A549 (cell line): ENCODE results near the gene AGFG1. TPM values are rescaled to one million over a fixed set of nuclear protein-coding genes. Genes with fewer than 3 reads are reported as not detected.

Experiments
- ATAC-seq, 2 experiments: fragments of 200-7000 bp in 1 of 2; fragments of >200 bp in 1 of 2; cut with Nextera tagmentation in 1 of 2; cut with Tn5 transposase in 1 of 2; 3 replicates each; pipeline versions ENCODE4 v1.8.0 to v1.9.1; 2018 to 2020; ENCODE audit warnings: mild to moderate bottlenecking in 1 of 2, moderate library complexity in 1 of 2
- CTCF ChIA-PET: fragments of 300-600 bp; sonication (Branson Sonifier 250); formaldehyde crosslinking; extraction: SDS; loops from one replicate; lab custom pipeline; 2021; ENCODE audit warnings: antibody characterized with exemption, inconsistent platforms; lab: Yijun Ruan, JAX
- POLR2A ChIA-PET: fragments of 350-600 bp; formaldehyde crosslinking; extraction: SDS; loops from one replicate; lab custom pipeline; 2021; ENCODE audit warnings: antibody characterized with exemption, inconsistent platforms; lab: Yijun Ruan, JAX
- DNase-seq, 2 experiments: peaks; one replicate each; pipeline versions ENCODE4 v3.0.0 to v3.0.0-alpha.2; 2011 to 2016; ENCODE audit warnings: low read depth in 1 of 2, low spot score in 1 of 2
- FAIRE-seq: peaks from 2 replicates; lab custom pipeline; 2011; peaks lifted over from hg19 to GRCh38; lab: Jason Lieb, UNC
- H3K27ac ChIP-seq, 2 experiments: fragments of >200 bp; sonication (Bioruptor Twin); formaldehyde crosslinking; 3 replicates each; pipeline ENCODE4 v1.5.1; 2016 to 2017
- H3K4me1 ChIP-seq: fragments of >200 bp; sonication (Bioruptor Twin); formaldehyde crosslinking; 3 replicates; pipeline ENCODE4 v1.6.1; 2016
- H3K4me2 ChIP-seq: fragments of >200 bp; sonication (Bioruptor Twin); formaldehyde crosslinking; 3 replicates; pipeline ENCODE4 v1.6.1; 2016
- H3K4me3 ChIP-seq: fragments of >200 bp; sonication (Bioruptor Twin); formaldehyde crosslinking; 3 replicates; pipeline ENCODE4 v1.5.1; 2016
- H3K9me3 ChIP-seq: fragments of >200 bp; sonication (Bioruptor Twin); formaldehyde crosslinking; 3 replicates; pipeline ENCODE4 v1.6.1; 2016
- ATOH8 ChIP-seq: fragments of 250-450 bp; sonication (Bioruptor Pico); IDR thresholded peaks from 2 replicates; pipeline ENCODE4 v1.5.0; 2020; ENCODE audit warnings: low read depth, mild to moderate bottlenecking, moderate library complexity
- BHLHE40 ChIP-seq: IDR thresholded peaks from 2 replicates; pipeline ENCODE4 v1.6.1; 2012; ENCODE audit warnings: low read depth, low read length, inconsistent platforms
- CHD2 ChIP-seq: fragments of 150-350 bp; IDR thresholded peaks from 2 replicates; pipeline ENCODE4 v1.6.1; 2014; ENCODE audit warnings: low read length; ENCODE audit not compliant: partially characterized antibody
- EHMT2 ChIP-seq: fragments of 200-600 bp; sonication (generic); IDR thresholded peaks from 2 replicates; pipeline ENCODE4 v1.6.1; 2016; ENCODE audit warnings: antibody characterized with exemption, low read depth, mild to moderate bottlenecking, moderate library complexity
- ESRRA ChIP-seq: fragments of 150-350 bp; IDR thresholded peaks from 2 replicates; pipeline ENCODE4 v1.6.1; 2014; ENCODE audit warnings: mild to moderate bottlenecking, low read length, borderline replicate concordance
- FOXS1 ChIP-seq: fragments of 250-450 bp; sonication (Bioruptor Pico); IDR thresholded peaks from 2 replicates; pipeline ENCODE4 v1.5.0; 2020; ENCODE audit warnings: mild to moderate bottlenecking, moderate library complexity
- GATA3 ChIP-seq: IDR thresholded peaks from 2 replicates; pipeline ENCODE4 v1.6.1; 2012; ENCODE audit warnings: borderline replicate concordance
- HEYL ChIP-seq: fragments of 250-450 bp; sonication (Bioruptor Pico); IDR thresholded peaks from 2 replicates; pipeline ENCODE4 v1.8.0; 2021; ENCODE audit warnings: mild to moderate bottlenecking, moderate library complexity
- HOXA7 ChIP-seq: fragments of 250-450 bp; sonication (Bioruptor Pico); IDR thresholded peaks from 2 replicates; pipeline ENCODE4 v1.5.0; 2020; ENCODE audit warnings: mild to moderate bottlenecking, moderate library complexity
- HOXB13 ChIP-seq: fragments of 250-450 bp; sonication (Bioruptor Pico); IDR thresholded peaks from 2 replicates; pipeline ENCODE4 v1.5.0; 2020; ENCODE audit warnings: low read depth, mild to moderate bottlenecking, moderate library complexity
- MAFK ChIP-seq: fragments of 450-650 bp; IDR thresholded peaks from 2 replicates; pipeline ENCODE4 v1.6.1; 2014; ENCODE audit not compliant: partially characterized antibody
- MAZ ChIP-seq: fragments of 150-350 bp; IDR thresholded peaks from 2 replicates; pipeline ENCODE4 v1.6.1; 2014; ENCODE audit warnings: antibody characterized with exemption, low read depth, low read length, borderline replicate concordance
- NR3C1 ChIP-seq: fragments of >200 bp; sonication (Bioruptor Twin); formaldehyde crosslinking; IDR thresholded peaks from 3 replicates; pipeline ENCODE4 v1.6.1; 2017
- POLR2AphosphoS2 ChIP-seq: conservative IDR thresholded peaks from 2 replicates; pipeline ENCODE4 v1.6.1; 2012; ENCODE audit warnings: low read length, improper control_type of control experiment, inconsistent platforms
- RAD21 ChIP-seq, 2 experiments: fragments of >200 bp in 1 of 2; sonication (Bioruptor Twin) in 1 of 2; formaldehyde crosslinking in 1 of 2; IDR thresholded peaks in 1 of 2; conservative IDR thresholded peaks in 1 of 2; 2 replicates in 1 of 2; 3 replicates in 1 of 2; pipeline ENCODE4 v1.6.1; 2012 to 2018; ENCODE audit warnings: inconsistent platforms in 1 of 2
- RCOR1 ChIP-seq: fragments of 150-350 bp; IDR thresholded peaks from 2 replicates; pipeline ENCODE4 v1.6.1; 2014; ENCODE audit warnings: antibody characterized with exemption, low read length, low read depth
- RFX5 ChIP-seq: fragments of 450-650 bp; IDR thresholded peaks from 2 replicates; pipeline ENCODE4 v1.7.1; 2014; ENCODE audit warnings: antibody characterized with exemption, mild to moderate bottlenecking, moderate library complexity
- ZC3H11A ChIP-seq: fragments of 450-650 bp; IDR thresholded peaks from 2 replicates; pipeline ENCODE4 v1.6.1; 2014; ENCODE audit warnings: antibody characterized with exemption, mild to moderate bottlenecking
- WGBS: methylation state at CpG from one replicate; pipeline ENCODE4 v1.1.6; 2017; ENCODE audit errors: missing lambda C conversion rate; 5-methylcytosine and 5-hydroxymethylcytosine counted together
- polyA plus RNA-seq, 4 experiments: library from polyadenylated mRNA; depleted of rRNA in 3 of 4; stranded (reverse); fragments of >200 nt; fragmentation: RNase III in 1 of 4; extraction: RNeasy Plus Mini Kit Qiagen cat#74134 plus additional on column Dnase treatment in 1 of 4; gene quantifications; 2 replicates in 3 of 4; 3 replicates in 1 of 4; pipeline ENCODE4 v1.2.3, GENCODE V29; 2011 to 2017
- TF ChIP-seq, protein P1 (sequence below): IDR thresholded peaks from 2 replicates; pipeline ENCODE4 v1.6.1; 2012; ENCODE audit warnings: low read depth, borderline replicate concordance
- TF ChIP-seq, protein P2 (sequence below): fragments of 450-650 bp; IDR thresholded peaks from 2 replicates; pipeline ENCODE4 v1.6.1; 2014; ENCODE audit warnings: antibody characterized with exemption
- TF ChIP-seq, protein P3 (sequence below): fragments of 250-450 bp; sonication (Bioruptor Pico); IDR thresholded peaks from 2 replicates; pipeline ENCODE4 v1.5.0; 2021; ENCODE audit warnings: mild to moderate bottlenecking, moderate library complexity, borderline replicate concordance
- TF ChIP-seq, protein P4 (sequence below): IDR thresholded peaks from 2 replicates; pipeline ENCODE4 v1.6.1; 2012
- TF ChIP-seq, protein P5 (sequence below): IDR thresholded peaks from 2 replicates; pipeline ENCODE4 v1.6.1; 2012
- TF ChIP-seq, protein P6 (sequence below): fragments of >200 bp; sonication (Bioruptor Twin); formaldehyde crosslinking; IDR thresholded peaks from 3 replicates; pipeline ENCODE4 v1.6.1; 2016
- TF ChIP-seq, protein P7 (sequence below): fragments of >200 bp; sonication (Bioruptor Twin); formaldehyde crosslinking; IDR thresholded peaks from 3 replicates; pipeline ENCODE4 v1.5.1; 2016

AGFG1 gene
- polyA plus RNA-seq, 2 of the 4 experiments (the other 2 are of a cell fraction), result 96.9 to 384 TPM

DNA sequence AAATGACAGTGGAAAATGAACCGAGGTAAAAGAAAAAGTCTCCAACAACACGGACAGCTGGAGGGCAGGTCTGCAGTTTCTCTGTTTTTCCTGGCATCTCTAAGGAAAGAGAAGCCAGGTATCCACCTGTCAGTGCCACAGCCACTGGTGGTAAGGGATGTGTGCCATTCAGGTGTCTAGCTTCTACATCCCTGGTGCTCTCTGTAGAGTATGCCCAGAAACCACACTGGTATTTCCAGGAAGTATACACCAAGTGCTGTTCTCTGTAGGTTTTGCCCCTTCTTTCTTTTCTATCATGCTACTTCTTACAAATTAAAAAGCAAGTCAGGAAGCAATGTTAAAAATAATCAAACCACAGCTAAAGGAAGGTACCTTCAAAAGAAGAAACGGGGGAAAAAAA lies 7.6 kb upstream of the AGFG1 start:
- DNase-seq, result no peak
- WGBS, result 80% methylated on average over 3 of the region's 3 CpGs
- H3K4me2 ChIP-seq, result peak overlapping the region; percentile 22; the same call in 1 of the 3 replicates
- ChIA-PET POLR2A (no interaction called here), CTCF (interaction anchor here (0.9 to 3.4 kb wide), 4 partner anchors 10 to 302 kb away, joined by 3 to 19 read pairs (median 6); no protein-coding TSS in a partner anchor)
- FAIRE-seq, result no peak
- no peak for ATAC-seq
- peak overlapping the region; percentile 89 to 96 for H3K27ac ChIP-seq
- H3K4me1 ChIP-seq, result peaks cover 95% of the 10 kb centered on the region
- no peak overlapping the region for H3K4me3 ChIP-seq
- TF ChIP-seq, protein P1, sequence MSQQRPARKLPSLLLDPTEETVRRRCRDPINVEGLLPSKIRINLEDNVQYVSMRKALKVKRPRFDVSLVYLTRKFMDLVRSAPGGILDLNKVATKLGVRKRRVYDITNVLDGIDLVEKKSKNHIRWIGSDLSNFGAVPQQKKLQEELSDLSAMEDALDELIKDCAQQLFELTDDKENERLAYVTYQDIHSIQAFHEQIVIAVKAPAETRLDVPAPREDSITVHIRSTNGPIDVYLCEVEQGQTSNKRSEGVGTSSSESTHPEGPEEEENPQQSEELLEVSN, result no peak
- no peak for TF ChIP-seq RCOR1
- no peak for TF ChIP-seq HEYL
- TF ChIP-seq ZC3H11A, result no peak
- TF ChIP-seq MAZ, result no peak
- TF ChIP-seq, protein P2, sequence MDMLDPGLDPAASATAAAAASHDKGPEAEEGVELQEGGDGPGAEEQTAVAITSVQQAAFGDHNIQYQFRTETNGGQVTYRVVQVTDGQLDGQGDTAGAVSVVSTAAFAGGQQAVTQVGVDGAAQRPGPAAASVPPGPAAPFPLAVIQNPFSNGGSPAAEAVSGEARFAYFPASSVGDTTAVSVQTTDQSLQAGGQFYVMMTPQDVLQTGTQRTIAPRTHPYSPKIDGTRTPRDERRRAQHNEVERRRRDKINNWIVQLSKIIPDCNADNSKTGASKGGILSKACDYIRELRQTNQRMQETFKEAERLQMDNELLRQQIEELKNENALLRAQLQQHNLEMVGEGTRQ, result no peak
- TF ChIP-seq, protein P3, sequence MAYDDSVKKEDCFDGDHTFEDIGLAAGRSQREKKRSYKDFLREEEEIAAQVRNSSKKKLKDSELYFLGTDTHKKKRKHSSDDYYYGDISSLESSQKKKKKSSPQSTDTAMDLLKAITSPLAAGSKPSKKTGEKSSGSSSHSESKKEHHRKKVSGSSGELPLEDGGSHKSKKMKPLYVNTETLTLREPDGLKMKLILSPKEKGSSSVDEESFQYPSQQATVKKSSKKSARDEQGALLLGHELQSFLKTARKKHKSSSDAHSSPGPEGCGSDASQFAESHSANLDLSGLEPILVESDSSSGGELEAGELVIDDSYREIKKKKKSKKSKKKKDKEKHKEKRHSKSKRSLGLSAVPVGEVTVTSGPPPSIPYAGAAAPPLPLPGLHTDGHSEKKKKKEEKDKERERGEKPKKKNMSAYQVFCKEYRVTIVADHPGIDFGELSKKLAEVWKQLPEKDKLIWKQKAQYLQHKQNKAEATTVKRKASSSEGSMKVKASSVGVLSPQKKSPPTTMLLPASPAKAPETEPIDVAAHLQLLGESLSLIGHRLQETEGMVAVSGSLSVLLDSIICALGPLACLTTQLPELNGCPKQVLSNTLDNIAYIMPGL (CRISPR knock-in tag), result no peak
- TF ChIP-seq, protein P4, sequence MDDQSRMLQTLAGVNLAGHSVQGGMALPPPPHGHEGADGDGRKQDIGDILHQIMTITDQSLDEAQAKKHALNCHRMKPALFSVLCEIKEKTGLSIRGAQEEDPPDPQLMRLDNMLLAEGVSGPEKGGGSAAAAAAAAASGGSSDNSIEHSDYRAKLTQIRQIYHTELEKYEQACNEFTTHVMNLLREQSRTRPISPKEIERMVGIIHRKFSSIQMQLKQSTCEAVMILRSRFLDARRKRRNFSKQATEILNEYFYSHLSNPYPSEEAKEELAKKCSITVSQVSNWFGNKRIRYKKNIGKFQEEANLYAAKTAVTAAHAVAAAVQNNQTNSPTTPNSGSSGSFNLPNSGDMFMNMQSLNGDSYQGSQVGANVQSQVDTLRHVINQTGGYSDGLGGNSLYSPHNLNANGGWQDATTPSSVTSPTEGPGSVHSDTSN, result no peak
- no peak for TF ChIP-seq HOXA7
- TF ChIP-seq FOXS1, result no peak
- TF ChIP-seq RFX5, result no peak
- no peak for TF ChIP-seq HOXB13
- TF ChIP-seq RAD21 (conservative IDR thresholded peaks at IDR 0.05 in 1 of 2, IDR thresholded peaks at IDR 0.05 in 1 of 2), result no peak
- no peak for TF ChIP-seq ATOH8 (CRISPR knock-in tag)
- no peak for TF ChIP-seq MAFK
- TF ChIP-seq GATA3, result no peak
- no peak for TF ChIP-seq POLR2AphosphoS2
- TF ChIP-seq BHLHE40, result no peak
- TF ChIP-seq, protein P5, sequence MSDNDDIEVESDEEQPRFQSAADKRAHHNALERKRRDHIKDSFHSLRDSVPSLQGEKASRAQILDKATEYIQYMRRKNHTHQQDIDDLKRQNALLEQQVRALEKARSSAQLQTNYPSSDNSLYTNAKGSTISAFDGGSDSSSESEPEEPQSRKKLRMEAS, result no peak
- H3K9me3 ChIP-seq, result no peaks in the 10 kb centered on the region

GRCh38 chr2:227464851-227465250 lies 7.1 kb upstream of the AGFG1 start:
- FAIRE-seq (no peak), ATAC-seq (no peak)
- POLR2A ChIA-PET, result no interaction called here
- WGBS, result 96% methylated on average over 7 of the region's 7 CpGs
- TF ChIP-seq BHLHE40, result no peak
- TF ChIP-seq EHMT2, result no peak
- TF ChIP-seq, protein P5, result no peak
- TF ChIP-seq, protein P6, sequence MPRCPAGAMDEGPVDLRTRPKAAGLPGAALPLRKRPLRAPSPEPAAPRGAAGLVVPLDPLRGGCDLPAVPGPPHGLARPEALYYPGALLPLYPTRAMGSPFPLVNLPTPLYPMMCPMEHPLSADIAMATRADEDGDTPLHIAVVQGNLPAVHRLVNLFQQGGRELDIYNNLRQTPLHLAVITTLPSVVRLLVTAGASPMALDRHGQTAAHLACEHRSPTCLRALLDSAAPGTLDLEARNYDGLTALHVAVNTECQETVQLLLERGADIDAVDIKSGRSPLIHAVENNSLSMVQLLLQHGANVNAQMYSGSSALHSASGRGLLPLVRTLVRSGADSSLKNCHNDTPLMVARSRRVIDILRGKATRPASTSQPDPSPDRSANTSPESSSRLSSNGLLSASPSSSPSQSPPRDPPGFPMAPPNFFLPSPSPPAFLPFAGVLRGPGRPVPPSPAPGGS, result no peak
- TF ChIP-seq, protein P7, sequence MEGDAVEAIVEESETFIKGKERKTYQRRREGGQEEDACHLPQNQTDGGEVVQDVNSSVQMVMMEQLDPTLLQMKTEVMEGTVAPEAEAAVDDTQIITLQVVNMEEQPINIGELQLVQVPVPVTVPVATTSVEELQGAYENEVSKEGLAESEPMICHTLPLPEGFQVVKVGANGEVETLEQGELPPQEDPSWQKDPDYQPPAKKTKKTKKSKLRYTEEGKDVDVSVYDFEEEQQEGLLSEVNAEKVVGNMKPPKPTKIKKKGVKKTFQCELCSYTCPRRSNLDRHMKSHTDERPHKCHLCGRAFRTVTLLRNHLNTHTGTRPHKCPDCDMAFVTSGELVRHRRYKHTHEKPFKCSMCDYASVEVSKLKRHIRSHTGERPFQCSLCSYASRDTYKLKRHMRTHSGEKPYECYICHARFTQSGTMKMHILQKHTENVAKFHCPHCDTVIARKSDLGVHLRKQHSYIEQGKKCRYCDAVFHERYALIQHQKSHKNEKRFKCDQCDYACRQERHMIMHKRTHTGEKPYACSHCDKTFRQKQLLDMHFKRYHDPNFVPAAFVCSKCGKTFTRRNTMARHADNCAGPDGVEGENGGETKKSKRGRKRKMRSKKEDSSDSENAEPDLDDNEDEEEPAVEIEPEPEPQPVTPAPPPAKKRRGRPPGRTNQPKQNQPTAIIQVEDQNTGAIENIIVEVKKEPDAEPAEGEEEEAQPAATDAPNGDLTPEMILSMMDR, result no peak
- TF ChIP-seq RAD21 (conservative IDR thresholded peaks at IDR 0.05 in 1 of 2, IDR thresholded peaks at IDR 0.05 in 1 of 2), result no peak
- no peak for TF ChIP-seq NR3C1
- no peak for TF ChIP-seq CHD2
- TF ChIP-seq ESRRA, result no peak
- TF ChIP-seq, all 56 proteins: peak for 0
- peak overlapping the region; percentile 89 to 96 for H3K27ac ChIP-seq
- CTCF ChIA-PET, result interaction anchor here (0.9 to 3.4 kb wide), 4 partner anchors 11 to 302 kb away, joined by 3 to 19 read pairs (median 6); no protein-coding TSS in a partner anchor
- H3K4me2 ChIP-seq, result peak overlapping the region; percentile 22; the same call in 1 of the 3 replicates
- DNase-seq, result no peak
- peaks cover 93% of the 10 kb centered on the region for H3K4me1 ChIP-seq
- no peaks in the 10 kb centered on the region for H3K9me3 ChIP-seq
- H3K4me3 ChIP-seq, result no peak overlapping the region
